Measurements from ENCODE around the gene PCBP3. TPM values are rescaled to one million over a fixed set of nuclear protein-coding genes. Genes with fewer than 3 reads are reported as not detected.

PCBP3 gene
- total and polyA plus RNA-seq, 2 of the 13 experiments (the other 11 are each of a cell fraction or from before 2014, with no cell fraction given): not detected

DNA sequence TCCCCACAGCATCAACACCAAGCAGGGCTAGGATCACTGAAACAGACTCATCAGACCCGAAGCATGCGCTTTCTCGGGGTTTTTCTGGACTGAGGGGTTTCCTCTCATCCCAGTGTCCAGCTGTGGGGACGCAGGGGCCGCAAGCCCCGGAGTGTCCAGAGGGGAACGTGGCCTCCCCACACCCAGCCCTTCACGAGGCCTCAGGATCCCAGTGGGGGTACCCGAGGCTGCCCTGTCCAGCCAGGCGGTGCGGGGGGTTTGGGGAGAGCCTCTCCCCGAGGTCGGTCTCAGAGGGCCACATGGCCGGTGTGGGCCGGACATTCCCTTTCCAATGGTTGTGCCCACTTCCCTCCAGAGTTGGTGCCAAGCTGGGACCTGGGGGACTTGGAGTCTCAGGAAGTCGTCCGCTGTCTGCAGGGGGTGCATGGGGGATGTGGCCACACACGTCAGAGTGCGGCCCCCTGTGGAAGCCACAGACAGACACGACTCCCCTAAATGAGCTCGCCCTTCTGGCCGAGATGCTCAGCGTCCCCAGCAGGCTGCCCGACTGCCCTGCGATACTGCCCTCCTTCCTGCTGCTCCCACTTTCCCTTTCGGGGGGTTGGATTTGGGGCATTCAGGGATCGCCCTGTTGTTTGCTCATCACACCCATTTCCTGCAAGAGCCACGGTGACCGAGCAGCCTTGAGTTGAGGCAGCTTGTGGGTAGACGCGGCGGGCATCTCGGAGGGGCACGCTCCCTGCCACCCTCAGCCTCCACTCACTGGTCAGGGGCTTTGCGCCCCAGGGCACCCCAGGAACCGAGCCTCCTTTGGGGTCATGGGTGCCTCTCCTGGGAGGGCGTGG lies 342.2 kb downstream of the PCBP3 start (continued):
- TF ChIP-seq ZNF878 (CRISPR knock-in tag; IDR thresholded peaks at IDR 0.05): no peak
- TF ChIP-seq, protein P1, sequence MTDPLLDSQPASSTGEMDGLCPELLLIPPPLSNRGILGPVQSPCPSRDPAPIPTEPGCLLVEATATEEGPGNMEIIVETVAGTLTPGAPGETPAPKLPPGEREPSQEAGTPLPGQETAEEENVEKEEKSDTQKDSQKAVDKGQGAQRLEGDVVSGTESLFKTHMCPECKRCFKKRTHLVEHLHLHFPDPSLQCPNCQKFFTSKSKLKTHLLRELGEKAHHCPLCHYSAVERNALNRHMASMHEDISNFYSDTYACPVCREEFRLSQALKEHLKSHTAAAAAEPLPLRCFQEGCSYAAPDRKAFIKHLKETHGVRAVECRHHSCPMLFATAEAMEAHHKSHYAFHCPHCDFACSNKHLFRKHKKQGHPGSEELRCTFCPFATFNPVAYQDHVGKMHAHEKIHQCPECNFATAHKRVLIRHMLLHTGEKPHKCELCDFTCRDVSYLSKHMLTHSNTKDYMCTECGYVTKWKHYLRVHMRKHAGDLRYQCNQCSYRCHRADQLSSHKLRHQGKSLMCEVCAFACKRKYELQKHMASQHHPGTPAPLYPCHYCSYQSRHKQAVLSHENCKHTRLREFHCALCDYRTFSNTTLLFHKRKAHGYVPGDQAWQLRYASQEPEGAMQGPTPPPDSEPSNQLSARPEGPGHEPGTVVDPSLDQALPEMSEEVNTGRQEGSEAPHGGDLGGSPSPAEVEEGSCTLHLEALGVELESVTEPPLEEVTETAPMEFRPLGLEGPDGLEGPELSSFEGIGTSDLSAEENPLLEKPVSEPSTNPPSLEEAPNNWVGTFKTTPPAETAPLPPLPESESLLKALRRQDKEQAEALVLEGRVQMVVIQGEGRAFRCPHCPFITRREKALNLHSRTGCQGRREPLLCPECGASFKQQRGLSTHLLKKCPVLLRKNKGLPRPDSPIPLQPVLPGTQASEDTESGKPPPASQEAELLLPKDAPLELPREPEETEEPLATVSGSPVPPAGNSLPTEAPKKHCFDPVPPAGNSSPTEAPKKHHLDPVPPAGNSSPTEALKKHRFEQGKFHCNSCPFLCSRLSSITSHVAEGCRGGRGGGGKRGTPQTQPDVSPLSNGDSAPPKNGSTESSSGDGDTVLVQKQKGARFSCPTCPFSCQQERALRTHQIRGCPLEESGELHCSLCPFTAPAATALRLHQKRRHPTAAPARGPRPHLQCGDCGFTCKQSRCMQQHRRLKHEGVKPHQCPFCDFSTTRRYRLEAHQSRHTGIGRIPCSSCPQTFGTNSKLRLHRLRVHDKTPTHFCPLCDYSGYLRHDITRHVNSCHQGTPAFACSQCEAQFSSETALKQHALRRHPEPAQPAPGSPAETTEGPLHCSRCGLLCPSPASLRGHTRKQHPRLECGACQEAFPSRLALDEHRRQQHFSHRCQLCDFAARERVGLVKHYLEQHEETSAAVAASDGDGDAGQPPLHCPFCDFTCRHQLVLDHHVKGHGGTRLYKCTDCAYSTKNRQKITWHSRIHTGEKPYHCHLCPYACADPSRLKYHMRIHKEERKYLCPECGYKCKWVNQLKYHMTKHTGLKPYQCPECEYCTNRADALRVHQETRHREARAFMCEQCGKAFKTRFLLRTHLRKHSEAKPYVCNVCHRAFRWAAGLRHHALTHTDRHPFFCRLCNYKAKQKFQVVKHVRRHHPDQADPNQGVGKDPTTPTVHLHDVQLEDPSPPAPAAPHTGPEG (CRISPR knock-in tag; IDR thresholded peaks at IDR 0.05): no peak

DNA sequence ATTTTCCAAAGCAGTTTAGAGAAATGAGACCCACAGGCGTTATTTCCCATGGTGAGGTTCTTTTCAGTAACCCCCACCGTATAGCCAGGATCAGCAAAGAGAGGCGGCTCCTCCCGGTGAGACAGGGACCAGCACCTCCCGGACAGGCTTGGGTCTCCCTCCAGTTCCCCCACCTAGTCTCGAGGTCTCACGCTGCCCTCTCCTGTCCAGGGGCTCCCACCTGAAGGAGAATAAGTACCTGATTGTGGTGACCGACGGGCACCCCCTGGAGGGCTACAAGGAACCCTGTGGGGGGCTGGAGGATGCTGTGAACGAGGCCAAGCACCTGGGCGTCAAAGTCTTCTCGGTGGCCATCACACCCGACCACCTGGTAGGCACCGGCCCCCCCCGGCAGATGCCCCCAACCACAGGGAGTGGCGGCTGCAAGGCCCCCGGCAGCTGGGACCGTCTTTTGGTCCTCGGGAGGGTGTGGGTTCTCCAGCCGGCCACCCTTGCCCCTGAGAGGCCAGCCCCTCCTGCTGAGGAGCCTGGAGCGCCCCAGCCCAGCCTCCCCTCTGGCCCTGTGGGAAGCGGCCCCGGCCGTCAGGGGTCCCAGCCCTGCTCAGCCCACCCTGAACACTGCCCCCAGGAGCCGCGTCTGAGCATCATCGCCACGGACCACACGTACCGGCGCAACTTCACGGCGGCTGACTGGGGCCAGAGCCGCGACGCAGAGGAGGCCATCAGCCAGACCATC lies 343.0 kb downstream of the PCBP3 start:
- POLR2A ChIA-PET: no interaction called here
- CTCF ChIA-PET (ENCODE audit: low intra/inter-chr PET ratio, low total read pairs): no interaction called here
- in situ Hi-C loops (cut with HindIII; ENCODE audit: extremely low pct_ligation_motif_present, low pct_unique_long_range_greater_than_20kb): no loop called here
- Histone ChIP-seq H3K9me3 (ENCODE audit: low read length) (no peaks in the 10 kb centered on the region), H3K9ac (ENCODE audit: insufficient read depth, low read depth, low read length) (no peak overlapping the region), H3K4me1 (ENCODE audit: insufficient read depth, low read length) (peaks cover 9% of the 10 kb centered on the region), H3K27me3 (ENCODE audit: control insufficient read depth in 1 of 2, insufficient read depth in 2 of 2, low read length in 2 of 2) (peaks cover 3 to 12% of the 10 kb centered on the region in 2 experiments; a peak in 4 of 5 replicates), H3K4me2 (ENCODE audit: low read depth, low read length) (no peak overlapping the region), H3K4me3 (replicated peaks in 1 of 3; ENCODE audit: insufficient read depth in 1 of 3, low read depth in 2 of 3, low read length in 3 of 3) (no peak overlapping the region), H3K79me2 (ENCODE audit: insufficient read depth, low read length) (no peaks in the 10 kb centered on the region), H4K20me1 (ENCODE audit: insufficient read depth, low read length) (no peaks in the 10 kb centered on the region), H3K27ac (ENCODE audit: extremely low read length, insufficient read depth, low read length) (no peak overlapping the region), H2AFZ (ENCODE audit: low read length) (no peak overlapping the region), H3K36me3 (replicated peaks in 1 of 2; ENCODE audit: control insufficient read depth in 1 of 2, insufficient read depth in 2 of 2, low read length in 2 of 2) (no peaks in the 10 kb centered on the region)
- DNase-seq (ENCODE audit: low spot score) (no peak), ATAC-seq (no peak), FAIRE-seq (no peak)
- BruUV-seq (replicated peaks): no TSS peak
- intact Hi-C loops (cut with micrococcal nuclease; ENCODE audit: unreplicated experiment): no loop called here
- TF ChIP-seq NAIF1 (CRISPR knock-in tag; IDR thresholded peaks at IDR 0.05; ENCODE audit: borderline replicate concordance): no peak
- TF ChIP-seq MAFF (IDR thresholded peaks at IDR 0.05; ENCODE audit: low read depth, low read length): no peak
- no peak for TF ChIP-seq MLLT10 (CRISPR knock-in tag; IDR thresholded peaks at IDR 0.05)
- TF ChIP-seq MAF1 (CRISPR knock-in tag; IDR thresholded peaks at IDR 0.05; ENCODE audit: borderline replicate concordance): no peak
- TF ChIP-seq ZNF232 (CRISPR knock-in tag; IDR thresholded peaks at IDR 0.05; ENCODE audit: borderline replicate concordance): no peak
- TF ChIP-seq KAT8 (CRISPR knock-in tag; IDR thresholded peaks at IDR 0.05): no peak
- TF ChIP-seq THAP11 (CRISPR knock-in tag; IDR thresholded peaks at IDR 0.05): no peak
- TF ChIP-seq ZKSCAN8 (CRISPR knock-in tag; IDR thresholded peaks at IDR 0.05; ENCODE audit: borderline replicate concordance): no peak
- TF ChIP-seq MEIS1 (CRISPR knock-in tag; IDR thresholded peaks at IDR 0.05; ENCODE audit: borderline replicate concordance): no peak
- no peak for TF ChIP-seq CENPX (CRISPR knock-in tag; IDR thresholded peaks at IDR 0.05)
- 96% methylated on average over 11 of the region's 36 CpGs for WGBS (ENCODE audit: low lambda C conversion rate)

Data from HepG2 (cell line).